Smooth muscle cell of the brain vasculature (primary cell): ENCODE data around the gene ATXN10.

Experiments used
- DNase-seq: peaks from one replicate; pipeline ENCODE4 v3.0.0-alpha.2; 2012; ENCODE audit warnings: low read depth, low spot score

Gene ATXN10

GRCh38 chr22:45877651-45878050 lies 206.0 kb downstream of the ATXN10 start:
- no peak for DNase-seq

GRCh38 chr22:45878051-45878781 lies 206.6 kb downstream of the ATXN10 start:
- no peak for DNase-seq

- DNase-seq, result no peak
Measured at GRCh38 chr22:45878901-45879551, 207.4 kb downstream of the ATXN10 start.

- DNase-seq, result no peak
Measured at GRCh38 chr22:45879552-45879949, 207.9 kb downstream of the ATXN10 start.

GRCh38 chr22:45880091-45880715 lies 208.6 kb downstream of the ATXN10 start:
- no peak for DNase-seq

GRCh38 chr22:45880716-45881523 lies 209.3 kb downstream of the ATXN10 start:
- no peak for DNase-seq

GRCh38 chr22:45881524-45881875 lies 209.9 kb downstream of the ATXN10 start:
- DNase-seq, result no peak

- DNase-seq, result no peak
Measured at GRCh38 chr22:45882881-45883810, 211.5 kb downstream of the ATXN10 start.

- no peak for DNase-seq
Measured at GRCh38 chr22:45883811-45884170, 212.2 kb downstream of the ATXN10 start.

GRCh38 chr22:45884201-45885062 lies 212.8 kb downstream of the ATXN10 start:
- DNase-seq, result no peak

- no peak for DNase-seq
Measured at GRCh38 chr22:45885171-45885840, 213.7 kb downstream of the ATXN10 start.

GRCh38 chr22:45885941-45886395 lies 214.3 kb downstream of the ATXN10 start:
- no peak for DNase-seq

GRCh38 chr22:45886540-45886939 lies 214.9 kb downstream of the ATXN10 start:
- DNase-seq, result no peak

GRCh38 chr22:45887202-45888131 lies 215.8 kb downstream of the ATXN10 start:
- DNase-seq, result no peak

- no peak for DNase-seq
Measured at GRCh38 chr22:45888221-45889092, 216.8 kb downstream of the ATXN10 start.

GRCh38 chr22:45889093-45889538 lies 217.5 kb downstream of the ATXN10 start:
- DNase-seq, result no peak
